GM12873 (cell line): ENCODE results near the gene ZYX.

Experiments
- CTCF ChIP-seq: IDR thresholded peaks from 2 replicates; pipeline ENCODE4 v1.5.1; 2012; ENCODE audit warnings: low read depth, mild to moderate bottlenecking, moderate library complexity, low read length, control low read depth; ENCODE audit not compliant: insufficient read depth; ENCODE audit errors: missing control alignments

ZYX gene

GRCh38 chr7:143388491-143389101 is 7.5 kb downstream of the ZYX start:
- TF ChIP-seq CTCF: no peak

- TF ChIP-seq CTCF: no peak
Observed at GRCh38 chr7:143389316-143390103, 8.4 kb downstream of the ZYX start.

GRCh38 chr7:143390104-143390772 is 9.1 kb downstream of the ZYX start:
- TF ChIP-seq CTCF: no peak

- TF ChIP-seq CTCF: no peak
Observed at GRCh38 chr7:143390773-143391317, 9.7 kb downstream of the ZYX start.

- no peak for TF ChIP-seq CTCF
Observed at GRCh38 chr7:143391462-143392404, 10.6 kb downstream of the ZYX start.

GRCh38 chr7:143392875-143393266 is 11.7 kb downstream of the ZYX start:
- TF ChIP-seq CTCF: no peak
